H1 (cell line): Measurements from ENCODE around the gene MTRFR. TPM values are rescaled to one million over a fixed set of nuclear protein-coding genes. Genes with fewer than 3 reads are reported as not detected.

ENCODE experiments used
- BCL11A ChIP-seq, 2 experiments: IDR thresholded peaks; one replicate each; pipeline ENCODE4 v1.6.1; 2011; ENCODE audit warnings: low read depth in 2 of 2, low read length in 2 of 2, mild to moderate bottlenecking in 2 of 2
- CEBPB ChIP-seq: IDR thresholded peaks from 2 replicates; pipeline ENCODE4 v1.6.1; 2012; ENCODE audit warnings: low read depth, low read length
- E2F6 ChIP-seq: IDR thresholded peaks from 2 replicates; pipeline ENCODE4 v1.6.1; 2012; ENCODE audit warnings: inconsistent platforms
- EP300 ChIP-seq, 2 experiments: IDR thresholded peaks; 1 replicate in 1 of 2; 2 replicates in 1 of 2; pipeline ENCODE4 v1.6.1; 2011 to 2012; ENCODE audit warnings: low read depth in 2 of 2, low read length in 2 of 2, mild to moderate bottlenecking in 2 of 2, borderline replicate concordance in 1 of 2, inconsistent platforms in 1 of 2, moderate library complexity in 1 of 2
- EZH2 ChIP-seq: fragments of 200-600 bp; sonication (generic); IDR thresholded peaks from 2 replicates; pipeline ENCODE4 v1.7.1; 2012; ENCODE audit warnings: low read depth, mild to moderate bottlenecking, moderate library complexity, low read length, inconsistent platforms; ENCODE audit not compliant: severe bottlenecking
- GTF2F1 ChIP-seq: IDR thresholded peaks from 2 replicates; pipeline ENCODE4 v1.6.1; 2012; ENCODE audit warnings: low read depth, low read length, improper control_type of control experiment, borderline replicate concordance
- PHF8 ChIP-seq: fragments of 200-600 bp; sonication (generic); conservative IDR thresholded peaks from 2 replicates; pipeline ENCODE4 v1.7.1; 2012; ENCODE audit warnings: low read depth, mild to moderate bottlenecking, inconsistent platforms, low read length, moderate library complexity
- POU5F1 ChIP-seq: IDR thresholded peaks from 2 replicates; pipeline ENCODE4 v1.6.1; 2011; ENCODE audit warnings: low read depth, mild to moderate bottlenecking, low read length, moderate library complexity
- RXRA ChIP-seq: IDR thresholded peaks from 2 replicates; pipeline ENCODE4 v1.6.1; 2011; ENCODE audit warnings: low read depth, mild to moderate bottlenecking, low read length, moderate library complexity; ENCODE audit not compliant: insufficient read depth
- TAF7 ChIP-seq: optimal IDR thresholded peaks from 2 replicates; pipeline ENCODE3; 2011; ENCODE audit warnings: low read depth, mild to moderate bottlenecking, inconsistent platforms, low read length, moderate library complexity, borderline replicate concordance
- YY1 ChIP-seq: IDR thresholded peaks from 2 replicates; pipeline ENCODE4 v1.6.1; 2011; ENCODE audit warnings: low read depth, mild to moderate bottlenecking, low read length
- polyA plus RNA-seq, 7 experiments: library from polyadenylated mRNA; depleted of rRNA in 3 of 7; stranded (reverse) in 5 of 7; unstranded in 2 of 7; fragments of >200 nt in 5 of 7; fragments of 200-250 nt in 2 of 7; gene quantifications; 1 replicate in 5 of 7; 2 replicates in 1 of 7; 4 replicates in 1 of 7; pipeline versions ENCODE4 v1.2.1 to v1.2.3, GENCODE V29; 2011 to 2013; ENCODE audit warnings: missing spikeins in 2 of 7, mixed read lengths in 2 of 7
- total RNA-seq: library from RNA; stranded (reverse); fragmentation: NEBNext Ultra II Directional; extraction: Animal tissue kit (Norgen Biotek cat#: 25700); gene quantifications from 2 replicates; pipeline ENCODE4 v1.2.1, GENCODE V29; 2021

MTRFR gene
- total and polyA plus RNA-seq, 2 of the 8 experiments (the other 6 are each of a cell fraction or from before 2014, with no cell fraction given): 9.2 to 12.9 TPM

DNA sequence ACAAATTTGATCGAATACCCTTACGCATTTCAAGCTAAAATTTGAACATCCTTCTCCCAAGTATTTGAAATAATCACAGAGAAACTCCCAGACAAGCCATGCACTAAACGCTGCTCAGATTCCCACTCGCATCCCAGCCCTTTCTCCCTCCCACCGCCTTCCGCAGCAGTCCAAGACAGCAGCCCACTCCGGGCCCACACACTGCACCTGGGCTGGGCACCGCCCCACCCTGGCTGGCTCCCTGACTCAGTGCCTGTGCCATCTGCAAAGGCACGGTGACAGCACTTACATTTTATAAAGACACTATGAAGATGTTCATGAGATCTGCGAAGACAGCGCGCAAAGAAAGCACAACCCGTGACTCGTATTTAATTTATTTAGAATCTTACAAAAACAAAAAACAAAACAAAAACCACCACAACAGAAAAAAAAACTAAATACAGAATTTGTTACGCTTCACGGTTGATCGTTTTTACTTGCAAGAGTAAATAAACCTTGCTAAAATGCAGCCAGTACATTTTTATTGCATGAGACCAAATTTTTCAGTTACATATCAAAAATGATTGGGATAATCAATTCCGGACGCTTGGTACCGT is 55.6 kb downstream of the MTRFR start (continued):
- TF ChIP-seq EP300 (IDR thresholded peaks at IDR 0.05; ENCODE audit: borderline replicate concordance in 1 of 2, low read depth in 2 of 2, low read length in 2 of 2) (no peak), PHF8 (no peak), TAF7 (no peak), EZH2 (no peak), GTF2F1 (no peak), CEBPB (no peak), YY1 (no peak), BCL11A (IDR thresholded peaks at IDR 0.05; ENCODE audit: low read depth in 2 of 2, low read length in 2 of 2) (no peak), E2F6 (no peak), POU5F1 (no peak), RXRA (no peak)
